ENCODE results near the gene APBB3. TPM values are rescaled to one million over a fixed set of nuclear protein-coding genes. Genes with fewer than 3 reads are reported as not detected.
A peak's percentile ranks its signal among the peaks of the same experiment; 100 is the strongest.

The APBB3 gene, protein sequence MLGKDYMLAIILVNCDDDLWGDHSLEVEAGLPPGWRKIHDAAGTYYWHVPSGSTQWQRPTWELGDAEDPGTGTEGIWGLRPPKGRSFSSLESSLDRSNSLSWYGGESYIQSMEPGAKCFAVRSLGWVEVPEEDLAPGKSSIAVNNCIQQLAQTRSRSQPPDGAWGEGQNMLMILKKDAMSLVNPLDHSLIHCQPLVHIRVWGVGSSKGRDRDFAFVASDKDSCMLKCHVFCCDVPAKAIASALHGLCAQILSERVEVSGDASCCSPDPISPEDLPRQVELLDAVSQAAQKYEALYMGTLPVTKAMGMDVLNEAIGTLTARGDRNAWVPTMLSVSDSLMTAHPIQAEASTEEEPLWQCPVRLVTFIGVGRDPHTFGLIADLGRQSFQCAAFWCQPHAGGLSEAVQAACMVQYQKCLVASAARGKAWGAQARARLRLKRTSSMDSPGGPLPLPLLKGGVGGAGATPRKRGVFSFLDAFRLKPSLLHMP
- total RNA-seq (ENCODE audit: low replicate concordance) = 20.7 and 23.6 TPM in 2 replicates

DNA sequence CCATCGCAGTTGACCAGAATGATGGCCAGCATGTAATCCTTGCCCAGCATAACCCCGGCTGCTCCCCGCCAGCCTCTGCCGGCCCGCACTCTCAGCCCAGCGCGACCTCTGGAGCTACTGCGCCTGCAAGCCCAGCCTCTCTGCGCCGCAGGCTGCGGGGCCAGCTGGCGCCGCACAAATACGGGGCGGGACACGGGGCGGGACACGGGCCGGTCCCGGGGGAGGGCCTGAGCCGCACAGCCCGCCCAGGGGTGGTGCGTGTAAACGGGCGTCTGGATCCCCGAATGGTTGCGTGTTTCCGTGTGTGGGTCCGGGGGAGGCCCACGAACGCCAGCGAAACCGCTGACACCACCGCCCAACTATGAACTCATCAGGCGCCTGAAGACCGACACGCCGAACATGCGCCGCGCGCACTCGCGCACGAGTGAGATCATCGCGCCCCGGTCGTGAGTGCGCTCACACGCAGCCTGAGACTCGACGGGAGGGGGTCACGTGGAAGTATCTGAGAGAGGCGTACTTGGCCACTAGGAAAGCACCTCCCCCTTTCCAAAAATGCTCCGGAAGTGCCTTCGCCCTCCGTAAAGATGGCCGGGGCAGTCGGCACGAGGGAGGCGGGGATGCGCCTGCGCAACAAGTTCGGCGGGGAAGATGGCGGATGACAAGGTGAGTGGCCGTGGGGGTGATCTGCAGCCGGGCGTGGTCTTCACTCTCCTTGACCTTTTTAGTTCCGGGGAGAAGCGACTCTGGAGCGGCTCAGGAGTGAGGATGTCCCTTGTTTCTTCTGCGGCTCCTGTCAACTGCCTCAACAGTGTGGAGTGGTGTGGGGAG, at the start of gene APBB3, which contains the start of gene SLC35A4:
APBB3 (minus strand) TSS at position 403 of the 828 bp plus-strand sequence; CDS start at position 50, 353 bp downstream.
SLC35A4 (plus strand) TSS at position 633 of the 828 bp plus-strand sequence. CDS start 2,342 bp downstream, outside the sequence.
- TF ChIP-seq EZH2phosphoT487 (IDR thresholded peaks at IDR 0.05) = no peak
- TF ChIP-seq, protein P1, sequence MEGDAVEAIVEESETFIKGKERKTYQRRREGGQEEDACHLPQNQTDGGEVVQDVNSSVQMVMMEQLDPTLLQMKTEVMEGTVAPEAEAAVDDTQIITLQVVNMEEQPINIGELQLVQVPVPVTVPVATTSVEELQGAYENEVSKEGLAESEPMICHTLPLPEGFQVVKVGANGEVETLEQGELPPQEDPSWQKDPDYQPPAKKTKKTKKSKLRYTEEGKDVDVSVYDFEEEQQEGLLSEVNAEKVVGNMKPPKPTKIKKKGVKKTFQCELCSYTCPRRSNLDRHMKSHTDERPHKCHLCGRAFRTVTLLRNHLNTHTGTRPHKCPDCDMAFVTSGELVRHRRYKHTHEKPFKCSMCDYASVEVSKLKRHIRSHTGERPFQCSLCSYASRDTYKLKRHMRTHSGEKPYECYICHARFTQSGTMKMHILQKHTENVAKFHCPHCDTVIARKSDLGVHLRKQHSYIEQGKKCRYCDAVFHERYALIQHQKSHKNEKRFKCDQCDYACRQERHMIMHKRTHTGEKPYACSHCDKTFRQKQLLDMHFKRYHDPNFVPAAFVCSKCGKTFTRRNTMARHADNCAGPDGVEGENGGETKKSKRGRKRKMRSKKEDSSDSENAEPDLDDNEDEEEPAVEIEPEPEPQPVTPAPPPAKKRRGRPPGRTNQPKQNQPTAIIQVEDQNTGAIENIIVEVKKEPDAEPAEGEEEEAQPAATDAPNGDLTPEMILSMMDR (IDR thresholded peaks at IDR 0.05) = no peak
- peak; percentile 45 for TF ChIP-seq EZH2 (IDR thresholded peaks at IDR 0.05)
- DNase-seq (ENCODE audit: low spot score) = peak; percentile 93
- Histone ChIP-seq H3F3A (ENCODE audit: low read depth) (no peaks in the 10 kb centered on the region), H3K4me2 (peak within 1 kb of the TSS; percentile 87), H3K27ac (no peak within 1 kb of the TSS), H3K4me1 (peaks cover 12% of the 10 kb centered on the region), H3K27me3 (no peaks in the 10 kb centered on the region), H3K36me3 (no peaks in the 10 kb centered on the region), H4K20me1 (ENCODE audit: low read depth) (no peaks in the 10 kb centered on the region), H2AFZ (replicated peaks) (peak within 1 kb of the TSS; percentile 44), H3K9ac (peak within 1 kb of the TSS; percentile 51), H3K79me2 (ENCODE audit: low read depth) (peaks cover 23% of the 10 kb centered on the region), H3K4me3 (peak within 1 kb of the TSS; percentile 59), H3K9me3 (ENCODE audit: low read depth) (no peaks in the 10 kb centered on the region)
- peak within 1 kb of the TSS; percentile 93 for H3K4me3 Mint-ChIP-seq
- H3K36me3 Mint-ChIP-seq = peaks cover 13% of the 10 kb centered on the region
- no peaks in the 10 kb centered on the region for H3K9me3 Mint-ChIP-seq
- peak within 1 kb of the TSS; percentile 83 for H3K27ac Mint-ChIP-seq
- peaks cover 31% of the 10 kb centered on the region for H3K4me1 Mint-ChIP-seq
- H3K27me3 Mint-ChIP-seq (ENCODE audit: insufficient read depth, low read depth) = peaks cover 7% of the 10 kb centered on the region

DNA sequence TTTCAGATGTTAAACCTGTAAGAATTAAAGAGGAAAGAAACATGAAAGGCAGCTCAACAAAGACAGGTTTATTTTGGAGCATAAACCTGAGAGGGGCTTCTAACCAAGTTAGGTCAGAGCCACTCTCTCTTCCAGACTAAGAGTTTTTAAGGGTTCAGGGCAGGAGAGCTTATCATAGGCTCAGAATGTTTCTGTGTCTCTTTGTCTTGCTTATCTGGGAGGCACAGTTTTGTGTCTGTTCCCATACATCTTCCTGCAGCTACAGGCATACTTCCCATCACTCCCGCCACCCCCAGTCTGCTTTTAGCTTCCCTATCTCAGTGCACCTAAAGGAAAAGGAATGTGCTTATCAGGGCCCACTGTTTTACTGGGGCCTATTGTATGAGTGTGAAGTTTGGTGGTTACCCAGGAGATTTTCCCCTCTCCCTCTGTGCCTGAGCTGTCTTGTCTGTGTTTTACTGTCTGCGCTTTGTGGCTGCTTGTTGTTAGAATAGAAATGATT, 46.7 kb upstream of the APBB3 start:
- Histone ChIP-seq H4K20me1 (ENCODE audit: low read depth) (no peaks in the 10 kb centered on the region), H3K27ac (no peak overlapping the region), H3K9me3 (ENCODE audit: low read depth) (no peaks in the 10 kb centered on the region), H3K4me2 (no peak overlapping the region), H3K9ac (no peak overlapping the region), H3K79me2 (ENCODE audit: low read depth) (no peaks in the 10 kb centered on the region), H3K4me3 (no peak overlapping the region), H3F3A (ENCODE audit: low read depth) (no peaks in the 10 kb centered on the region), H3K36me3 (no peaks in the 10 kb centered on the region), H3K27me3 (no peaks in the 10 kb centered on the region), H3K4me1 (no peaks in the 10 kb centered on the region), H2AFZ (replicated peaks) (no peak overlapping the region)
- no peak for TF ChIP-seq EZH2phosphoT487 (IDR thresholded peaks at IDR 0.05)
- no peak for TF ChIP-seq EZH2 (IDR thresholded peaks at IDR 0.05)
- TF ChIP-seq, protein P1 (IDR thresholded peaks at IDR 0.05) = no peak
- peaks cover 8% of the 10 kb centered on the region for H3K27me3 Mint-ChIP-seq (ENCODE audit: insufficient read depth, low read depth)
- H3K4me3 Mint-ChIP-seq = peak overlapping the region; percentile 4
- H3K9me3 Mint-ChIP-seq = peaks cover 7% of the 10 kb centered on the region
- H3K27ac Mint-ChIP-seq = no peak overlapping the region
- H3K36me3 Mint-ChIP-seq = no peaks in the 10 kb centered on the region
- DNase-seq (ENCODE audit: low spot score) = no peak
- H3K4me1 Mint-ChIP-seq = peaks cover 4% of the 10 kb centered on the region

DNA sequence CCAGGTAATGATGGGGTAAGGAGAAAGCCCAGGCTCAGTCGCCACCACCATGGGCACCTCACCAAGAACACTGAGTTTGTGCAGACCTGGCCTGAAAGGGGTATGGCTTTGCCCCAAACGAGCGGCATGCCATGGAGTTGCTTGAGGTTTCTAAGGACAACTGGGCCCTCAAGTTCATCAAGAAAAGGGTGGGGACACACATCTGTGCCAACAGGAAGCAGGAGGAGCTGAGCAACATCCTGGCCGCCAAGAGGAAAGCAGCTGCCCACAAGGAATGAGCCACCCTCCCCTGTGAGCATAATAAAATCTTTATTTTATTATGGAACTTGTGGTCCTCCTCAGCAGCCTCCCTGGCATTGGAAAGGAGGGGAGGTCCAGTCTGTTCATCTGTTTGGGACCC, 44.7 kb upstream of the APBB3 start:
- Histone ChIP-seq H2AFZ (replicated peaks) (no peak overlapping the region), H3K27ac (no peak overlapping the region), H3K4me3 (no peak overlapping the region), H4K20me1 (ENCODE audit: low read depth) (no peaks in the 10 kb centered on the region), H3K9ac (no peak overlapping the region), H3K36me3 (no peaks in the 10 kb centered on the region), H3K79me2 (ENCODE audit: low read depth) (no peaks in the 10 kb centered on the region), H3K4me2 (no peak overlapping the region), H3K9me3 (ENCODE audit: low read depth) (no peaks in the 10 kb centered on the region), H3K4me1 (no peaks in the 10 kb centered on the region), H3F3A (ENCODE audit: low read depth) (no peaks in the 10 kb centered on the region), H3K27me3 (no peaks in the 10 kb centered on the region)
- H3K4me1 Mint-ChIP-seq = peaks cover 4% of the 10 kb centered on the region
- H3K36me3 Mint-ChIP-seq = no peaks in the 10 kb centered on the region
- TF ChIP-seq, protein P1 (IDR thresholded peaks at IDR 0.05) = no peak
- TF ChIP-seq EZH2phosphoT487 (IDR thresholded peaks at IDR 0.05) = no peak
- no peak for TF ChIP-seq EZH2 (IDR thresholded peaks at IDR 0.05)
- H3K4me3 Mint-ChIP-seq = no peak overlapping the region
- H3K9me3 Mint-ChIP-seq = peaks cover 7% of the 10 kb centered on the region
- DNase-seq (ENCODE audit: low spot score) = no peak
- no peak overlapping the region for H3K27ac Mint-ChIP-seq
- H3K27me3 Mint-ChIP-seq (ENCODE audit: insufficient read depth, low read depth) = peaks cover 3% of the 10 kb centered on the region
